Stimulated activated CD8-positive, alpha-beta memory T cell treated with anti-CD3 and anti-CD28 coated beads, Interleukin-4, amount 100 ng/mL, for 24 hours (primary cell): ENCODE results near the gene RUVBL2.
A peak's percentile ranks its signal among the peaks of the same experiment; 100 is the strongest.
"Not testable (repeated sequence)": the region's sequence is repeated elsewhere in the genome, so short reads cannot be mapped to it uniquely, and the experiment has no call there.

ENCODE experiments used
- DNase-seq: peaks from one replicate; pipeline ENCODE4 v3.0.0-alpha.2; 2020; ENCODE audit warnings: low read depth

The RUVBL2 gene

GRCh38 chr19:49018388-49019241, 24.9 kb downstream of the RUVBL2 start:
- not testable (repeated sequence) for DNase-seq

GRCh38 chr19:49019242-49019932, 25.7 kb downstream of the RUVBL2 start:
- DNase-seq: peak; percentile 43

DNA sequence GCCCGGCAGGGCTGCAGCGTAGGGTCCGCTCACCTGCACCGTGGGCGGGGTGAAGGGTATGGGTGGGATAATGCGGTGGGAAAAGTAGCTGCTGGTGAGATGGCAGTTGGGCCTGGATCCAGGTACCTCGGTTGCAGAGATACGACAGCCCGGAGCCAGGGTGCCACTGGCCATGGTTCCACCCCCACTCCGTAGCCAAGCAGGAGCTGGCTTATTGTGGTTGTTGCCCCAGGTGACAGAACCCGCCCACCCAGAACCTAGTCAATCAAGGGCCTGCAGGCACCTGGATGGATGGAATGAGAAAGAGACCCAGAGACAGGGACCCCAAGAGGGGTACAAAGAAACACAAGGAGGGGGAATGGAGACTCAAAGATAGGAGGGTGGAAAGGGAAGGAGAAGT, 26.7 kb downstream of the RUVBL2 start:
- DNase-seq: no peak

GRCh38 chr19:49020931-49021895, 27.5 kb downstream of the RUVBL2 start:
- DNase-seq: no peak

DNA sequence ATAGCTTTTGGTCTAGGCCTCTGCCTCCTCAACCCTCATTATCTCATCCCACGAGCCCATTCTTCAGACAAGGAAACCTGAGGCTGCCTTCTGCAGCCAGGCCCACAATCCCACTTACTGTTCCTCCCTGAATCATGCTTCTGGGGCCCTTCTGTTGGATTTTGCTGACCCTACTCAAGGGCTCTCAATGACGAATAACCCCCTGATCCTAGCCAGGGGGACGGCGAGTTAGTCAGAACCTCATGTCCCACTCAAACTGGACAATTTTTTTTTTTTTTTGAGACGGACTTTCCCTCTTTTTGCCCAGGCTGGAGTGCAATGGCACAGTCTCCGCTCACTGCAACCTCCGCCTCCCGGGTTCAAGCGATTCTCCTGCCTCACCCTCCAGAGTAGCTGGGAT, 28.4 kb downstream of the RUVBL2 start:
- DNase-seq: no peak

GRCh38 chr19:49024233-49024632, 30.5 kb downstream of the RUVBL2 start, which contains the start of gene CGB3:
Gene CGB3 (minus strand): TSS chr19:49024333. CDS start chr19:49023971, 362 bp downstream.
- not testable (repeated sequence) for DNase-seq

- DNase-seq: not testable (repeated sequence)
These were observed 31.4 kb downstream of the RUVBL2 start for GRCh38 chr19:49025088-49025487.

DNA sequence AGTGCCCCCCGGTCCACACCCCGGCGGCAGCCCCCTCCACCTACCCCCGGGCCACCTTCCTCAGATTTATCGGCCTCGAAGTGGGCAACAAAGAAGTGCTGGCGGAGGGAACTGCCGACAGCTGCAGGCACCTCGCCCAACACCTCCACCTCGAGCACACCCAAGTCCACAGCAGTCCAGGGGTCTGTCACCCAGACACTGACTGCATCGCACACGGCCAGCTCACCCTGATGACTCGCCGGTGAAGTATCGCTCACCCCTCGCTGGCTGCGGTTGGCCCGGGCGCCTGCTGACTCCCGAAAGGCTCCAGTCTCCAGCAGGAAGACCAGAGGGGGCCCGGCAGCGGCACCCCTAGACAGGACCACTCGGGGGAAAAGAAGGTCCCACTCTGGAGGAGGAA, 31.9 kb downstream of the RUVBL2 start:
- not testable (repeated sequence) for DNase-seq

GRCh38 chr19:49028686-49029085, 35.0 kb downstream of the RUVBL2 start:
- not testable (repeated sequence) for DNase-seq

- not testable (repeated sequence) for DNase-seq
These were observed 36.1 kb downstream of the RUVBL2 start for GRCh38 chr19:49029749-49030148.

GRCh38 chr19:49030323-49030722, 36.6 kb downstream of the RUVBL2 start:
- not testable (repeated sequence) for DNase-seq

GRCh38 chr19:49031642-49032301, 38.1 kb downstream of the RUVBL2 start, which contains the start of gene CGB2:
Gene CGB2 (plus strand): TSS chr19:49031890. CDS start chr19:49032096, 206 bp downstream.
- peak; percentile 58 for DNase-seq

- DNase-seq: peak; percentile 40
These were observed 43.1 kb downstream of the RUVBL2 start, which contains the start of gene CGB1 for GRCh38 chr19:49036815-49037214. Gene CGB1 (minus strand): TSS chr19:49036895. CDS start chr19:49036711, 184 bp downstream.

GRCh38 chr19:49038111-49038510, 44.4 kb downstream of the RUVBL2 start:
- DNase-seq: not testable (repeated sequence)

DNA sequence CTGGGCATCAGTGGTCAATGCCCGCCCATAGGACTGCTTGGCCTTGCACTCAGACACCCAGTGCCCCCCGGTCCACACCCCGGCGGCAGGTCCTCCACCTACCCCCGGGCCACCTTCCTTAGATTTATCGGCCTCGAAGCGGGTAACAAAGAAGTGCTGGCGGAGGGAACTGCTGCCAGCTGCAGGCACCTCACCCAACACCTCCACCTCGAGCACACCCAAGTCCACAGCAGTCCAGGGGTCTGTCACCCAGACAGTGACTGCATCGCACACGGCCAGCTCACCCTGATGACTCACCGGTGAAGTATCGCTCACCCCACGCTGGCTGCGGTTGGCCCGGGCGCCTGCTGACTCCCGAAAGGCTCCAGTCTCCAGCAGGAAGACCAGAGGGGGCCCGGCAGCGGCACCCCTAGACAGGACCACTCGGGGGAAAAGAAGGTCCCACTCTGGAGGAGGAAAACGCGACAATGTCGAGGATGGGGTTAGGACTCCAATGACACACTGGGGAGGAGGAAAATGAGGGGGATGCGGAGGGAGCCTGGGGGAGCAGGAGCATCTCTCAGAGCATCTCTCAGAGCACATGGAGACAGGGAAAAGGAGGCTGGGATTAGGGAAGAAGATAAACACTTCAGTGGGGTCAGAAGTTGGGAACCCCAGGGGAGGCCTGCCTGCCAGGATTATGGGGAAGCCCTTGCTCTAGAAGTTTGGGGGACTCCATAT, 45.0 kb downstream of the RUVBL2 start:
- DNase-seq: not testable (repeated sequence)

- DNase-seq: not testable (repeated sequence)
These were observed 46.0 kb downstream of the RUVBL2 start for GRCh38 chr19:49039736-49040135.

- no peak for DNase-seq
These were observed 48.5 kb downstream of the RUVBL2 start for GRCh38 chr19:49042177-49042576.

GRCh38 chr19:49042666-49043065, 49.0 kb downstream of the RUVBL2 start:
- not testable (repeated sequence) for DNase-seq

GRCh38 chr19:49043548-49043947, 49.9 kb downstream of the RUVBL2 start, which contains the start of gene CGB5:
Gene CGB5 (plus strand): TSS chr19:49043848. CDS start chr19:49044210, 362 bp downstream.
- DNase-seq: not testable (repeated sequence)

GRCh38 chr19:49049011-49049410, 55.3 kb downstream of the RUVBL2 start, which contains the start of gene CGB8:
Gene CGB8 (minus strand): TSS chr19:49049111. CDS start chr19:49048739, 372 bp downstream.
- DNase-seq: not testable (repeated sequence)
